ENCODE measurements around the gene OR5K3. TPM values are rescaled to one million over a fixed set of nuclear protein-coding genes. Genes with fewer than 3 reads are reported as not detected.

OR5K3 gene
- total RNA-seq, 1 donor from 2014 or later = not detected

DNA sequence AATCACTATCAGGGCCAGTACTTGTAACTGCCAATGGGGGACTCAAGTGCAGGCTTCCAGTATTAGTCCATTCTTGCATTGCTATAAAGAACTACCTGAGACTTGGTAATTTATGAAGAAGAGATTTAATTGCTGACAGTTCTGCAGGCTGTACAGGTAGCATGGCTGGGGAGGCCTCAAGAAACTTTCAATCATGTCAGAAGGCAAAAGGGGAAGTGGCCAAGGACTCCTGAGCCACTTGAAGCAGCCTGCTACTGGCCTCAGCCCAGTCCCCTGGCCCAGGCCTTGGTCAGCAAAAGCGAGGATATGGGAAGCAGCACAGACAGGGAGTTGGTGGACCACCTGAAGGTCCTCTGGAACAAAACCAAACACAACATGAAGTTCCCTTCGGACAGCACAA, 43.3 kb downstream of the OR5K3 start:
- no peak for DNase-seq (ENCODE audit: low read depth, low spot score)

DNA sequence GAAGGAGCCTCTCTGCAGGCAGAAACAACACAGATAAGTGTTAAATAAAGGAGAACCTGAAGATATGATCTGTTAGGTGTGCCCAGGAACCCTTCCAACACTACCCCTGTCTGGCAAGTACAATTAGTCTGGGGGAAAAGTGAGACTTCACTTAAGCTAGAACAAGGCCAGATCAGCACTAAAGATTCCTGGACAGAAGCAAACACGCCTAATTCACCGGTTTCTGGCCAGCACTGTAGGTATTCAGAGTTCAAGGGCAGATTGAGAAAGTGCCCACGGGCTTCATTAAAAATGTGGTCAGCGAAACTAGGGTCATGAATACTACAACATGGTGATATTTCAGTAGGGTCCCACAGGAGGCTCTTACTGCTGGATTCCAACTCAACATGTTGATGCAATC, 43.9 kb downstream of the OR5K3 start:
- DNase-seq (ENCODE audit: low read depth, low spot score) = no peak

DNA sequence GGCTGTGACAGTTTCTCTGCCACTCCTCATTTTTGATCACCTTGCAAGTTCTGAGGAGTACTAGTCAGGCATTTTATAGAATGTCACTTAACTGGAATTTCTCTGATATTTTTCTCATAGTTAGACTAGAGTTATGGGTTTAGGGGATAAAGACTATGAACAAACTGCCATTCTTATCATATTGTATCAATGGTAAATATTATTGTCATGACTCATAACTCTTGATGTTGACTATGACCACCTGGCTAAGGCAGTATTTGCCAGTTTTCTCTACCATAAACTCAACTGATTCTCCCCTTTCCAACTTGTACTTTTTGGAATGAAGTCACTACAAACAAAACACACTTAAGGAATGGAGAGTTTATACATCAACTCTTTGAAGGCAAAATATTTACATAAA, 49.8 kb downstream of the OR5K3 start:
- DNase-seq (ENCODE audit: low read depth, low spot score) = no peak

Other genes with a start within 250 kb of the OR5K3 start
- not detected in 2 replicates for gene OR5H14, start 243.2 kb upstream of the OR5K3 start, total RNA-seq
- not detected in 2 replicates for gene OR5H15, start 224.0 kb upstream of the OR5K3 start, total RNA-seq
- gene OR5H6, start 126.4 kb upstream of the OR5K3 start, total RNA-seq = not detected in 2 replicates
- gene OR5H2, start 108.2 kb upstream of the OR5K3 start, total RNA-seq = not detected in 2 replicates
- not detected in 2 replicates for gene OR5K4, start 36.8 kb upstream of the OR5K3 start, total RNA-seq
- gene OR5K1, start 72.5 kb downstream of the OR5K3 start, total RNA-seq = not detected in 2 replicates
- not detected in 2 replicates for gene OR5K2, start 107.0 kb downstream of the OR5K3 start, total RNA-seq
- 93.3 and 138 TPM in 2 replicates for gene CLDND1, start 132.2 kb downstream of the OR5K3 start, total RNA-seq
- gene GPR15, start 141.3 kb downstream of the OR5K3 start, total RNA-seq = not detected in 2 replicates
- 25.6 and 36.1 TPM in 2 replicates for gene CPOX, start 202.9 kb downstream of the OR5K3 start, total RNA-seq

Data from pulmonary artery endothelial cell (primary cell).